GM19099 (cell line): ENCODE measurements around the gene KLHL29.

Experiments
- POLR2A ChIP-seq: IDR thresholded peaks from 3 replicates; pipeline ENCODE4 v1.6.1; 2011; ENCODE audit warnings: low read depth; ENCODE audit not compliant: insufficient read length; ENCODE audit errors: extremely low read depth

Gene KLHL29

DNA sequence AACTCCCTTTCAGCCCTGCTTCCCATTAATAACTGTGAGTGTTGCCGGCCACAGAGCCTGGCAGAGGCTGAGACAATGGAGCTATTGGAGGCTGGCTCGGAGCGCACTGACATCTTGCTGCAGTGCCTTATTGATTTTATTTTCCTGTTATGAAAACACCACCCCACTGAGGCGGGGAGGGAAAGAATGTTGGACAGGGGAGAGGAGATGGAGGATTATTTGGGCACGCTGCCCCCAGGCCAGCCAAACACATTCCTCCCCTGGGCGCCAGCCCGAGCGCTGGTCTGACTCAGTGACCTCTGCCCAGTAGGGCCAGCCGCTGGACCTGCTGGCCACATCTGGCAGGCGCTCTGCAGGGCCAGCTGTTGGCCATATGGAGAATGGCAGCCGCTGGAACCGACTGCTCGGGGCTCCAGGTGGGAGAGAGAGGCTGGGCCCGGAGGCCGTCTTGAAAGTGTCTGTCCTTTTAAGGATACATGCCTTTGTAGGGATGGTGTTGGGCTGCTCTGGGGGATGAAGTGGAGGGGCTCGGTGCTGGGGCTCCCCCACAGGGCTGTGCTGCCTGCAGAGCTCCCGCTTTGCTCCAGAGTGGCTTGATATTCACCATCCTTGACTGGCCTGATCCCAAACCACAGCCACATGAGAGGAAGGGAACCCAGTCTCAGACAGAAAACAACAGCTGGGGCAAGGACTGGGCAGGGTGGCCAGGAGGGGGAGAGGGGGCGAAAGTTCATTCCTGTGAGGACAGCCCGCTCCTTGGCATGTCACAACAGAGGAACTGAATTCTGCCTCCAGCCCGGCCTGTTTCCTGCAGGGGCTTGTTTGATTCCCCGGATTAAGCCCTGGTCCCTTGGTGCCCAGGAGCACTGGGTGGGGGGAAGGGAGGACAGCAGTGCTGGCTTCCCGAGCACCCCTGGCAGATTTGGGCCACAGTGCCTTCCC lies 179.0 kb downstream of the KLHL29 start:
- TF ChIP-seq POLR2A = no peak

DNA sequence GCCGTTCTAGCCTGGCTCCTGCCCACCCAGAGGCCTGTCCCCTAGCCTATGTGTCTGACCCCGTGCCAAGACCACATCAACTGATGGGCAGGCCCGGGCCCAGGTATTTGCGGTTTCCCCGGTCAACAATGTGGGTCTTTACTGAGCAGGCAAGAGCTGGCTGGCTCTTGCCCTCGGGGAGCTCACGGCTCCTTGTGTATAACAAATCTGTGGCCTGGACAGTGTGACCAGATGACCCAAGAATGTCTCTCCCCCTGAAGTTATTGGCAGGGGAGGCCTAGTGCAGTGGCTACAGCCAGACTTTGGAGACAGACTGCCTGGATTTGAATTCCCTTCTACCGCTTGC lies 179.6 kb downstream of the KLHL29 start:
- no peak for TF ChIP-seq POLR2A

GRCh38 chr2:23565374-23565773 lies 180.4 kb downstream of the KLHL29 start:
- TF ChIP-seq POLR2A = no peak

DNA sequence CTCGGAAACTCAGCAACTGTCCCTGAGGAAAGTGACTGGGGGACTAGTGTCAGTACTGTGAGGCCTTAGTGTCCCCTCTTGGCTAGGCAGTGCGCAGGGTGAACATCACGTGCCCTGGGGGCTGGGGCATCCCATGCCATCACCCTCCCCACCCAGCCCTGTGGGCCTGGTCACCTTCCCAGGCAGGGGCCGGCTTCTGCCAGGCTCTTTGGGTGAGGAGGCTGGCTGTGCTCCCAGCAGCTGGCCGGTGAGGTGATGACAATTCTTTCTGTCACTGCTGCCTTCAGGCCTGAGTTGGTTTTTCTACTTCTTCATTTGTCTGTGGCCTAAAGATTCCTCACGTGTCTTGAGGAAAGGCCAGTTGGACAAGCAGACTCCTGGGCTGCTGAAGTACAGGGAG lies 180.8 kb downstream of the KLHL29 start:
- no peak for TF ChIP-seq POLR2A

DNA sequence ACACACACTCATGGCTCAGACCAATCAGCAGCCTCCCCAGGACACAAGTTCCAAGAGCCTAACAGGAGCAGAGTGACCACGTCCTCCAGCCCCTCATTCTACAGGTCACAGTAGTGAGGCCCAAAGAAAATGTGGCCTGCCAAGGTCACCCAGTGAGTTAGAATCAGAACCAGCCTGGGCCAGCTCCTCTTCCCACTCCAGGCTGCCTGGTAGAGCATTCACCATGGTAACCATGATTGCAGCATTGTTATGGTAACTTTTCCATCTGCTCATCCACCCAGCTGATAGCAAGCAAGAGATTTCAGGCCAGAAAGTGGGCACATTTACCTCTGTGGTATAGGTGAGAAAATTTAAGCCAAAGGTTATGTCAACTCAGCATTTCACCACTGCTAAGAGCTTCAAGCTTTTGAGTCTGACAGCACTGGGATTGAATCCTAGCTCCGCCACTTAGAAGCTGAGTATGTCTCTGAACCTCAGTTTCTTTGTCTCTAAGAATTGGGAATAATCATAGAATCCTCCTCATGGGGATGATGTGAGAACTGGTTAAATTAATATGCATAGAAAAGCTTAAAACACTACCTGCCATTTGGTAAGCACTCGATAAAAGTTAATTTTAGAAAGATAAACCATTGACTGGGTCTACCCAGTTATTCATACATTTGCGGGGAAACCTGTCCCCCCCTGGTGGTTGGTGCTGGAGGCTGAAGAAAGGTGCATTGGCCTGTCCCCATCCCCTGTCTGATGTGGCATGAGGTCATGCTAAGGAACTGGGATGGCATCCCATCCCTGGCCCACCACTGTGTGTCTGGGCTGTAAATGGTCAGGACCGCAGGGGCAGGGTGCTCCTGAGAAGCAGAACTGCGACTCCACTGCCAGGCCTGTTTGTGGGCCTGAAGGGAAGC lies 181.5 kb downstream of the KLHL29 start:
- no peak for TF ChIP-seq POLR2A

GRCh38 chr2:23567161-23567756 lies 182.3 kb downstream of the KLHL29 start:
- no peak for TF ChIP-seq POLR2A

GRCh38 chr2:23568211-23568610 lies 183.2 kb downstream of the KLHL29 start:
- TF ChIP-seq POLR2A = no peak

DNA sequence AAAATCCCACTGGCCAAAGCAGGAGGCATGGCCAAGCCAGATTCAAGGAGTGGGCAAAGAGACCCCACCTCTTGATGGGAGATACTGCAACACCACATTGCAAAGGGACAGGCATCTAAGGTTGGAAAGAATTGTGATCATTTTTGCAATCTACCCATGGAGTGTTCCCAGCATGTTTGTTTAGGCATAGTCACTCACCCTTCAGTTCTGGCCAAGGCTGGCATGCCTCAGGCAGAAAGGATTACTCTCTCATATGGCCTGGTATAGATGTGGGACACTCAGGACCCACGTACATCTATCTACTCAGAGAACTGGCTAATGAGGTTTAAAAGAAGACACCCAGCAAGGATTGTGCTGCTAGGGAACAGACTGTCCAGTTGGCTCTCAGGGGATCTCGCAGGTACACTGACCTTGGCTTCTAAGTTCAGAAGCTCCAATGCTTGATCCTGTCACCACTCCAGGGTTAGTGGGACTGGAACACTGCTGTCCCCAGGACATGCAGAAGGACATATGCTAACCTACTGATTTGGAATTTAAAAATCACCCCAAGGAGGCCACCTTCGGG lies 183.7 kb downstream of the KLHL29 start:
- no peak for TF ChIP-seq POLR2A

GRCh38 chr2:23569761-23570365 lies 184.9 kb downstream of the KLHL29 start:
- TF ChIP-seq POLR2A = no peak

DNA sequence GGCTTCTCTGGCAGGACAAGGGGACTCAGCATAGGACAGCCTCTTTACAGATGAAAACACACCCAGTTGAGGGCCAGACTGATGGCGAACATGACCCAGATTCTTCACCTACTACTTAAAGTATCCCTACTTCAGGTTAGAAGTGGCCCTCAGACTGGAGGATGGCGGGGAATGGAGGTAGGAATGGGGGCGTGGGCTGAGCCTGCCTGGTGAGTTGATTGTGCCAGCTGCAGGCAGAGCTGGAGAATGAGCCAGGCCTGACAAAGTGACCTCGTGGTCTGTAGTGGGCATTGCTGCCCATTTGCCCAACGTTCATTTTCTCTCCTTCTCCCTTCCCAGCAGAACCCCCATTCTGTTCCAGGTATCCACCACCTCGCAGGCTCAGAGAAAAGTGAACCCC lies 186.1 kb downstream of the KLHL29 start:
- TF ChIP-seq POLR2A = no peak

DNA sequence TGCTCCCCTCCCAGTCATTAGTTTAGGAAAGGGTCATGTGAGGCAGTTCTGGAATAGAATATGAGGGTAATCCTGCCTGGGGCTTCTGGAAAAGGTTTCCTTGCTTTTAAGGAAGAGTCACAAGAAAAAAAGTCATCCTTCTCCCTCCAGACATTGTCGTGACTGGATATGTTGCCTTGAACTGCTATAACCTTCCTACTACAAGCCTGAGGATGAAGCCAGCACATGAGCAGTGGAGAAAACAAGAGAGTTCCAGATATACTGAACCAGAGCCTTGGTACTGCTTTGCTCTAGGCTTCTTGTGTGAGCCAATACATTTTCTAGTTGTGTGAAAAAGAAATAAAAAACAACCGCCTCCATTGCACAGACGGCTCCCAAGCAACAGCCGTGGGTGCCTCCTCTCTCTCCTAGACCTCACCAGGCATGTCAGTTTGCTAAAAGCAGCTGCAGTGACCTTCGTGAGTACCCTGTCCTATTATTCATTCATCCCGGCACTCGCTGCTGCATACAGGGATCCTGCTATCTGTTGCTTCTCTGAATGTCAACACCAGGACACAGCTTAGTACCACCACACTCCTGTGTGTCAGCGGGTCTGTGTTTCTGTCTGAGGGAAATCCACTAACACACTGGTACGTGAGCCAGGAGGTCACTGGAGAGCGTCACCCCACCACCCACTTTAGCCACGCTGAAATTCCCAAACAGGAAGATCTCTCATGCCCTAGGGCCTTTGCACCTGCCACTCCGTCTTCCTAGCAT lies 186.7 kb downstream of the KLHL29 start:
- TF ChIP-seq POLR2A = no peak

DNA sequence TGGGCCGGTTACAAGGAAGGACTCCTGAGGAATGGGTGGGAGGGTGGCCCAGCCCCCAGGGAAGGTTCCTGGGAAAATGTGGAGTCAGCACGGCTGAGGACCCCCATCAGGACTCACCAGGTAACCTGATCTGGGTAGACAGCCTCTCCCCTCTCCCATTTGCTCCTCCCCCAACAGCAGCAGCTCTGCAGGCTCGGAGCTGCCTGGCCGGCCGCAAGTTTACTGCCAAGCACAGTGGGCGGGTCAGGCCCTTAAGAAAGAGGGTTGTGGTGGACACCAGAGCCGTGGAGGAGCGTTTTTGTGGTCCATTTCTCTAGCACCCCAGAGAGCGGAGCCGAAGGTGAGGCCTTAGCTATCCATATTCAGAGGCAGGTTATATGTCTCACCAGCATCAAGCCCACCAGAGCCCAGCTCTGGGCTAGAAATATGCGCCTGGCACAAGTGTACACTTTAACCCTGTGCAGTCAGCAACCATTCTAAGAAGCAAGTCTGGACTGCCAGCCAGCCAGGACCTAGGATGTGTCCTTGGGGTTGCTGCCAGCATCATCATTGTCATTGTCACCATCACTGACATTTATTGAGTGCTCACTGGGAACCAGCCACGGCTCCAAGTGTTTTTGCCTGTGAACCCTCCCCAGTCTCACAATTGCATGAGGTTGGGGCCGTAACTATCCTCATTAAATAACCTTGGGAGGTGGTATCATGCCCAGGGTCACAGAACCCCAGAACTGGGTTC lies 190.1 kb downstream of the KLHL29 start:
- TF ChIP-seq POLR2A = no peak

DNA sequence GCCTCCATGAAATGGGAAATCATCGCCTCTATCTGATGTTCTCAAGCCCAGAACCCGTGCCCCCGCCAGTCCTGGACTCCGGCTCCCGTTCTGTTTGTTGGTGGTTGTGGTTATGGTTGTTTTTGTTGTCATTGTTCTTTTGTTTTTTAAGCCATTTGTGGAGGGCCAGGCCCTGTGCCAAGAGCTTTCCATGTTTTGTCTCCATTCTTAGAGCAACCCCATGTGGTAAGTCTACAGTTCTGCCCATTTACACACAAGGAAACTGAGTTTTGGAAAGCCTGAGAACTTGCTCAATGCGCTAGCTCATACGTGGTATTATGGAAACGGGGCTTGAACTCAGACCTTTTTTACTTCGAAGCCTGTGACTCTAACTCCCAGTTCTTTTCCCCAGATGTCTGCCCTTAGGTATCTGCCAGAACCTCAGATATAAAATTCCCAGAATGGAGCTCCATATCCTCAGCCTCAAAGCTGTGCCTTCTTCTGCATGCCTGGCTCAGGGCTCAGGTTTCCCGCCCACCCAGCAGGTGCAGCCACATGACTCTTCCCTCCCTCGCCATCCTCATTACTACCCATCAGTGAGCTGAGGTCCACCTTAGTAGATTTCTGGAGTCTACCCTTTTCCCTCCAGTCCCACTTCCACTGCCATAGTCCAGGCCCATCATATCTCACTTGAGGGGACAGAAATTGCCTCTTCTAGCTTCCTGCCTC lies 194.1 kb downstream of the KLHL29 start:
- TF ChIP-seq POLR2A = no peak
